GM10266 (cell line): Measurements from ENCODE around the gene OR5H14.

Experiments
- DNase-seq: peaks from one replicate; pipeline ENCODE4 v3.0.0; 2012; ENCODE audit errors: extremely low spot score
- CTCF ChIP-seq: IDR thresholded peaks from 2 replicates; pipeline ENCODE4 v1.5.1; 2012; ENCODE audit warnings: mild to moderate bottlenecking, low read depth; ENCODE audit not compliant: control insufficient read depth, insufficient read depth; ENCODE audit errors: missing control alignments

Gene OR5H14

GRCh38 chr3:98147179-98147578 is at the start of gene OR5H14:
Gene OR5H14, plus strand, starts transcription at chr3:98147479. Its CDS starts 1,907 bp downstream, at chr3:98149386.
- no peak for TF ChIP-seq CTCF
- no peak for DNase-seq

- TF ChIP-seq CTCF, result no peak
- no peak for DNase-seq
These were observed 47.4 kb upstream of the OR5H14 start for GRCh38 chr3:98099848-98100247.

- no peak for TF ChIP-seq CTCF
- DNase-seq, result no peak
These were observed 39.1 kb upstream of the OR5H14 start for GRCh38 chr3:98108162-98108561.

- no peak for DNase-seq
- no peak for TF ChIP-seq CTCF
These were observed 37.3 kb upstream of the OR5H14 start for GRCh38 chr3:98109807-98110549.

- TF ChIP-seq CTCF, result no peak
- no peak for DNase-seq
These were observed 36.8 kb upstream of the OR5H14 start for GRCh38 chr3:98110550-98110908.

- no peak for DNase-seq
- TF ChIP-seq CTCF, result no peak
These were observed 33.0 kb upstream of the OR5H14 start for GRCh38 chr3:98114264-98114663.

GRCh38 chr3:98115717-98116116 is 31.6 kb upstream of the OR5H14 start:
- no peak for DNase-seq
- TF ChIP-seq CTCF, result no peak
